Measurements from ENCODE around the gene KRT72.
A peak's percentile ranks its signal among the peaks of the same experiment; 100 is the strongest.

KRT72 gene
- 0 to 0.06 (median 0) reads per million in 18 experiments for total RNA-seq

DNA sequence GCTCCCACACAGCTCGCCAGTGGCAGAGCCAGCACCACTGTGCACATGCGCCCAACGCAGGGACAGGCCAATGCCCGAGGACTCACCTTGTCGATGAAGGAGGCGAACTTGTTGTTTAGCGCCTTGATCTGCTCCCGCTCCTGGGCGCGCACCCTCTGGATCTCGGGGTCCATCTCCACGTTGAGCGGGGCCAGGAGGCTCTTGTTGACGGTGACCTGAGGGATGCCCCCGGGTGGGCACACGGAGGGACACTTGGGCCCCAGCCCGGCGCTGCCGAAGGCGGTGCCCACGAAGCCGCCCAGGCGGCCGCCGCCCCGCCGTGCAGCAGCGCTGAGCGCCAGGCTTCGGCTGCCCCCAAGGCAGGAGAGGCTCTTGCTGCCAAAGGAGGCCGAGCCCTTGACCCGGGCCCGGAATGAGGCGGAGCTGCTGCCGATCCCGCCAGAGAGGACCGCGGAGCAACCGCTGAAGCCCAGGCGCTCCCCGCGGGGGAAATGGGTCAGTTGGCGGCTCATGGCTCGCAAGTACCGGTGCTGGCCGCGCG, at the start of gene KRT72:
KRT72 (minus strand) TSS at position 523 of the 541 bp plus-strand sequence; CDS start at position 512, 11 bp downstream.
- no peak for DNase-seq

DNA sequence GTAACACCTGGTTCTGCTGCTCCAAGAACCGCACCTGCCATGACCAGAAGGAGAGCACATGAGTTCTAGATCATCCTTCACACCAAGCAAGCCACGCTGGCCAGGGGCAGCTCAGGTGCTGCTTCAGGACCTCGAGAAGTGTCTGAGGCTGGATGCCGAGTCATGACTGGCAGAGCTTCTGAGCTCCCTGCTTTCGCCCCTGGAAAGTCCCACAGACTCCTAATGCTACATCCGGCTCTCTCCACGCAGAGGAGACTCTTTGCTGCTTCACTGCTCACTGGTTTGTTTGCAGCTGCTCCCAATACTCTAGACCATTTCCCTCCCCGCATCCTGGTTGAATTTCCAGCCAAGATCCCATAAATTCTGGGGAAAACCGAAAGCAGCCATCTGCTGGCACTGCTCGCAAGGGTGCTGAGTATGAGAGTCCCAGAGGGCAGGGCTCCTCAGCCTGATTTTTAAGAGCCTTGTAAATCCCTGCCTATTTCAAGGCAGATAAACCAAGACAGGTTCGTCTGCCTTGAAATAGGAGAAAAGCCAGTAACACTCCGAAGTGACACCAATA, 49.3 kb upstream of the KRT72 start:
- DNase-seq, result no peak

DNA sequence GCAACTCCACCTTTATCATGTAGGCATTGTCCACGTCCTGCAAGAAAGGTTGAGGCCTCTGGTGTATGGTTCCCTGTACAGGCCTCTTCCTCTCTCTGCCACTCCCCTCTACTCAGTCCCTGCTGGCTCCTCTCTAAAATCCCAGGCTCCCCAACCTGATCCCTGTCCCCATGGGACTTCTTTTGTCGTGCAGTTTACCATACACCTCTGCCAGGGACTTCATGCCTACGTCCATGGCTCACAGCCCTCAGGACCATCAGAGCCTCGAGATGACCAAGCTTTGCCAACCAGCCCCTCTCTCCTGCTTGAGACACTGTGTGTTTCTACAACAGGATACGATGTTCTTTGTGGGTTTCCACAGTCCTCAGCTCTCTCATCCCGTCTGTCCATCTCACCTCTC, 47.8 kb upstream of the KRT72 start:
- no peak for DNase-seq

DNA sequence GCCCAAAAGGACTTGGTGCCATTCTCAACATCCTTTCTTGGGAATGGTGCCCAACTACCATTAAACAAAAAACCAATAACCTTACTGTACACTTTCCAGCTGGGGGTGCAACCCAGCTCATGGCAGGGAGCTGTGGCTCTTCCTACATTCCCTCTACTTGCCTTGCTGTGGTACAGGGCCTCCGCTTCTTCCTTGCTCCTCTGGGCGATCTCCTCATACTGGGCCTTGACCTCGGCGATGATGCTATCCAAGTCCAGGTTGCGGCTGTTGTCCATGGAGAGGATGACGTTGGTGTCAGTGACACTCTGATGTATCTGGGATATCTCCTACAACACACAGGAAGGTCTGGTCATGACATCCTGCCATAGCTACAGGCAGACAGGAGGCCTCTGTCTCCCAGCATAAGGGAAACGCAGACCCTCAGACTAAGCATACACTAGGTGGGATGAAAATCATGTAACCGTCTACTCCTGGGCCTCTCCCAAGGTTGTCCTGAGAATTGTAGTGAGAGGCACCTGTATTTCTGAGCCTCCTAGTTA, 46.8 kb upstream of the KRT72 start:
- no peak for DNase-seq

DNA sequence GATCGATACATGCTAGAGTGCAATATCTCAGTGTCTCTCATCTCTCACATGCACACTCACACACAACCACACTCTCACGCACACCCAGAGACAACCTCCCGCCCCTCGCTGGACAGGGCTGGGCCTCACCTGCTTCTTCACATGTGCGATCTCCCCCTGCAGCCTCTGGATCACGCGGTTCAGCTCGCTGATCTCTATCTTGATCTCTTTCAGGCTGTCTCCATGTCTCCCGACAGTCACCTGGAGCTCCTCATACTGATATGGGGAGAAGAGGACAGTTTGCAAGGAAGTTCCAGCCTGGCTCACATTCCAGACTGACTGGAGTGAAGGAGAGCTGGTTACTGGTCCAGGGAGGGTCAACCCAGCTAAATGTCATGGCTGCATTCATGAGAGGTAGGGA, 46.3 kb upstream of the KRT72 start:
- no peak for DNase-seq

DNA sequence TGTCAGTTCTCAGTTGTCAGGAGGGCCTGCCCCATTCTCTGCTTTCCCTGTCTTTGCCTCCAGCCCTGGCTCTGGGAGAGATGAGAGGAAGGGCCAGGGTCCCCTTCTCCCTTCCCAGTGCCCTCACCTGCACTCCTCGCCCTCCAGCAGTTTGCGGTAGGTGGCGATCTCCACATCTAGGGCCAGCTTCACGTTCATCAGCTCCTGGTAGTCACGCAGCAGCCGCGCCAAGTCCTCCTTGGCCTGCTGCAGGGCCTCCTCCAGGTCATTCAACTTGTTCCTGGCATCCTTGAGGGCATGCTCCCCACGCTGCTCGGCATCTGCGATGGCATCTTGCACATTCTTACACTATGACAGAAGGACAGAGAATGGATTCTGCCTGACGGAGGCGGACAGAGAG, 45.4 kb upstream of the KRT72 start:
- DNase-seq, result no peak

DNA sequence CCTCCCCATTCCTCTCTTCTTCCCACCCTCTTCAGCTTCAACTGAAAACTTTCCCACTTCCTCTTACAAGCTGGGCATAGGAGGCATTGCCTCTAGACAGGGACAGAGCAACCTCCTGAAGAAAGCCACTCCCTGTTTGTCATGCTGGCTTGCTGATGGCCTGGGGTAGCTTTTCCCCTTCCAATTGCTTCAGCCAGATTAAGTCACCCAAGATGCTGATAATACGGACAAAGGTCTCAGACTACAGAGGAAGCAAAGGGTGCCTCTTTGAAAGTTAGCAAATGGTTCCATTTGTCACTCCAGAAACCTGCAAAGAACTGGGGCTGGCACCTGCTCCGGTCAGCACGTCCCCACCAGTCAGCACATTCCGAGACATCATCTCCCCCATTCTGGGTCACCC, 44.7 kb upstream of the KRT72 start:
- DNase-seq, result peak; percentile 59 to 61

DNA sequence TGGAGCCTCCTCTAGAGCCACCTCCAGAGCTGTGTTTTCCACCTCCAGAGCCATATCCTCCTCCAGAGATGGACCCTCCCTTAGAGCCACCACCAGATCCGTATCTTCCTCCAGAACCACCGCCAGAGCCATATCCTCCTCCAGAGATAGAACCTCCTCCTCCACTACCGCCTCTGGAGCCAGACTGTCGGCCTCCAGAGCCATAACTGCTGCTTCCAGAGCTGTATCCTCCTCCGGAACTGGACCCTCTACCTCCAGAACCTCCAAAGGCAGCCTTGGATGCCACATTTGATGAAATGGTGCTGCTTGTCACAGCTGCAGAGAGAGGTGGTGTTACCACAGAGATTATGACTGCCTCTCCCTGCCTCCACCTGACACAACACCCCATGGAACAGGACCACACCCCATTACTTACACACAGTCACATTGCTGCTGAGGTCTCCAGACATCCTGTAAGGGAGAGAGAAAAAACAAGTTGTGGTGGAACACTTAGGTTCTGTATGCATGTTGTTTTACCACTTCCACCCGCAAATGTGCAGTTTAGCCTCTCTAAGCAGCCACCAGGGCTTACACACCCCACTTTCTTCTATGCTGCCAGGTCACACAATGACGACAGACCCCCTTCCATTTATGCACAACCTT, 44.0 kb upstream of the KRT72 start:
- DNase-seq, result no peak

DNA sequence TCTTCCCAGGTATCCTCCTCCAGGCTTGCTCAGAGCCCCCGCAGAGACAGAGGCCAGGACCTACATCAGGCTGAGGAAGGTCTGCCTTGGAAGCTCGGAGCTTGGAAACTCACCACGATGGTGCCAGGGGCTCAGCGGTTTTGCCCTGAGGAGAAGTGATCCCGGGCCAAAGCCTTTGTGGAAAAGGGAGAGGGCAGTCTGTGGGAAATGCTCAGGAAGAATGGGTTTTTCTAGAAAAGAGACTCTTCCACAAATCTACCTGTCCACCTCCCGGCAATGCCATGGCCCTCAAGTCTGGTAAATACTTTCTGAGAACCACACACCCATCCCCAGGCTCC, 42.8 kb upstream of the KRT72 start:
- no peak for DNase-seq

DNA sequence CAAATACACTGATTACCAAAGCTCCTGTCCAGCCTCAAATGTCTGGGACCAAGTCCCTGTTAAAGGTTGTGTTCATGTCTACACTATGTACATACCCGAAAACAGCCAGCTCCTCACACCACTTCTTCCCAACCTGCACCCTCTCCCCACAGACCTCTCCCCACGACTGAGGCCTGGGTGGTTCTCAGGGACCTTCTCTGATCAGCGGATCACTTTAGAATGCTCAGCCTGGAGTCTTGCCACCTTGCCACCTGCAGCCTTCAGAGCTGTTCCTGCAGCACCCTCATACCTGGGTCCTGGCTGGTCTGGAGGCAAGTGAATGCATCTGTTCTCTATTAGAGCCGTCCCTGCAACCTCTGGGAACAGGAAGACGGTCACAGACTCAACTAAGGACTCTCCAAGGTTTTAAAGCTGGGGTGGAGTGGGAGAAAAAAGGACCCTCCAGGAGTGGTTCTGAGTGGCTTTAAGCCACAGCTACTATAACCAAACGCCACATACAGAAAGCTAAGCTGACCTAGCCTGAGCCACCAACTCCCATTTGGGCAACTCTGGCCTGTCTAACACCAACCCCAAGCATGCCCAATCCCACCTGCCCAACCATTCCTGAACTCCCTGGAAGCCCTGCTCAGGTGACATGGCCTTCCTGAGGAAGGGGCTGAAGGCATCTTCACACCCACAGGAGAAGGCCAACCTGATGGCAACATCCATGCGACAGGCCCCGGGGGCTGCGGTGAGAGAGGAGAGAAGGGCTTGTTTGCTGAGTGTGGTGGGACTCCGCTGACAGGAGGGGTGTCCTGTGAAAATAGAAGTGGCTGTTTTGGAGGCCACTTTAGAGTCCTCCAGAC, 42.2 kb upstream of the KRT72 start:
- DNase-seq, result no peak

DNA sequence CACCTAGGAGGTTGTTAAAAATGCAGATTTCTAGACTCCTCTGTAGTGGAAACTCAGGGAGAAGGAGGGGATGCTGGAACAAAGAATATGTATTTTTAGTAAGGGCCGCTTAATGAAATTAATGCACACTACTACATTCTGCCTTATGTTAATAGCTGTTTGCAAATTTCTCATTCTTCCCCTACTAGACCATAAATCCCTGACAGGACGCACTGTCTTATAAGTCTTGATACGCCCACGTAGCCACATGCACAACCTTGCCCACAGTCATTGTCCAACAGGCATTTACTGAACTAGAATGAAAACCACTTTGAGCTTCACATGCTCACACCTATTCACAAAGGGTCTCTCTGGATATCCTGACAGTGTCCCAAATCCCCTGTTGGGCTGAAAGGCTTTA, 40.2 kb upstream of the KRT72 start:
- no peak for DNase-seq

DNA sequence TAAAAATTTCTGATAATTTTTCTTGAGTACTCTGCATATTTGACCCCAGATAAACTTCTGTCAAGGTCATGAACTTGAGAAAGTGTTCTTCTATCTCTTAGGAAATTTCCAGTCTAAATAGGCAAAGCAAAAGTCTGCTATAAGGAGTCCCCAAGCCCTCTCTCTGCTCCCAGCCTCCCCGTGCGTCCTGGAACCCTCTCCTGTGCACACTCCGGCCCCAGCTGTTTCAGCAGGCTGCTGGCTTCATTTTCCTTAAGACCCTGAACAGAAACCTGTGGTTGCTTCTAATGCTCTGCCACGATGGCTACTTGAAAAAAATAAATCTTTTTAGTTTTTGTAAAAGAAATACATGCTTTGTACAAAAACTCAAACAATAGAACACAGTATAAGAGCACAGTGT, 36.0 kb upstream of the KRT72 start:
- no peak for DNase-seq

DNA sequence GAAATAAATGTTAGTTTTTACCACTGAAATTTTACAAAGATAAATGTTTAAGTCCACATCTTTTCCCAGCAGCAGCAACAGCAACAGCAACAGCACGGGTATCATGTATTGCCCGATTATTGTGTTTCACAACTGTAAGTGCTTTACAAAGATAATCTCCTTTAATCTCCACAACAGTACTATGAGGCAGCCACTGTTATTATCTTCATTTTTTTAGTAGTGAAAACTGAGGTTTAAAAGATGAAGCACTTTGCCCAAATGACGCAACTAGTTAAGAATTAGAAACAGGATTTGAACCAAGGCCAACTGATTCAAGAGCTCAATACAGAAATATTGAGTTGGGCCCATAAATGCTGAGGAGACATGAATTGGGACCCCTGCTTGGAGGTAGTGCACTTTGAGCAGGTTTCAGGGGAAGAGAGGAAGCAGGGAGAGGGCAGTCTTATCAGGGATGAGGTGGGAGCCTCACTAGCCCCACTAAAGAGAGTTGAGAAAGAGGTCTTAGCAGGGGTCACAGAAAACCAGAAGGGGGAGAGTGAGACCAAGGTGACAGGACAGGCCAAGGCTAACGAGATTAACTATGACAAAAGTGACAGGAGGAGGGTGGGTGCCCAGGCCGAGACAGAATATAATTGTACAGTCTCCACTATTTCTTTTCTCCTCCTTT, 35.5 kb upstream of the KRT72 start:
- no peak for DNase-seq

DNA sequence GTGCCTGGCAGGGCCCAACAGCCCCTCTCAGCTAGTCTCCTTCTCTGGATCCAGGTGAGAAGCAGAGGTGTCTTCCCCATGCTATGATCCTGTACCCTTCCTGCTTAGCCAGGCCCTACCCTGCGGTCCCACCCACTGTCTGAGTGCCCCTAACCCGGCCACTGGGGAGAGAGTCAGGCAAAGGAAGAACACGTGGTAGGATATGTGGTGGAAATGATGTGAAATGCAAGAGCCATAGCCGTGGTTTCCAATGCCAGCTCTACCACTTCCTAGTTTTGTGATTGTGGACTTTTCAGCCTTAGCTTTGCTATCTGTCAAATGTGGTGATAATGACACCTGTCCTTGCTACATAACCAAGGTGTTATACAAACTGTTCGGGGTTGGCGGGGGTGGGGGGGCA, 34.9 kb upstream of the KRT72 start:
- no peak for DNase-seq

DNA sequence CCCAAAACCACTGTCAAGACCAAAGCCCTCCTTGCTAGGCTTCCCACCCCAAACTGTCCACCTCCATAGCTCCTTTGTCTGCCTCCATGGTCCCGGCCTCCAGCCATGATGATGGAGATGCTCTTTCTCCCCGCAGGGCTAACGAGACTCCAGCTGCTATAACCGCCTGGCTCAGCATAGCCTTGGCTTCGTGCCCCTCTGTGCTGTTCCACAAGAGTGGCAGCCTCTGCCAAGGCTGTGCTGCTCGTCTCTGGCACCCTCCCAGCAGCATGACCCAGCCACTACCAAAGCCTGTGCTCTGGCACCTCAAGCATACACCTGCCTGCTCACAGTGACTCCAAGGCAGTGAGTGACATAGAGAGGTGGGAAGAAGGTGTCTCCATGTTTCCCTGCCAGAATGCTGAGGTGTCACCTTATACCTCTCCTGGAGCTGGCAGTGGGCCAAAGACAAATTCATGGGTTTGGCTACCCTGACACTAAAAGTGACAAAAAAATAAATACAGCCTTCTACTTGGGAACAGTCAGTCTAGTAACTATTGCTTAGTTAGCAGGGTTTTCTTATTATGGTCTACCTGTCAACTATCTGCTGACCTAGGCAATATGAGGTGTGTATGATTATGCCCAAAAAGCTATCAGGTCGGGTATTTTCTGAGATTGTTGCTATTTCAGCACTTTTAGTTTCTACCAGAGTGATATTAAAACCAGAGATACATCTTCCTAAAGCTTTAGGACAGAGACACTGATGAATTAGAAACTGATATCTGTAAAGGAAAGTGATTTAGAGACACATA, 33.2 kb upstream of the KRT72 start:
- DNase-seq, result no peak

DNA sequence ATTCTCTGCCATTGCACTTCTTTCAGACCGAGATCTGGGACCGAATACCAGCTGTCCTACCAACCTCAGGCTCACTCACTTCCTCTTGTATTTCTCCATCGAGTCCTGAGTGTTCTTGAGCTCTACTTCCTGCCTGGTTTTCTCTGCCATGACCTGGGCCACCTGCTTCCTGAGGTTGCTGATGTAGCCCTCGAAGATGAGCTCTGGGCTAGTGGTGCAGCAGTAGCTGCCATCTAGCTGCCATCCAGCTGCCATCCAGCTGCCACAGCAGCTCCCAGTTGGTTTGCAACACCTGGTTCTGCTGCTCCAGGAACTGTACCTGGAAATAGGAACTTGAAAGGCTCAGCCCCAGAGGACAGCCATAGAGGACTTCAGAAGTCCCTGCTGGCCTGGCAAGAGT, 32.1 kb upstream of the KRT72 start:
- no peak for DNase-seq

DNA sequence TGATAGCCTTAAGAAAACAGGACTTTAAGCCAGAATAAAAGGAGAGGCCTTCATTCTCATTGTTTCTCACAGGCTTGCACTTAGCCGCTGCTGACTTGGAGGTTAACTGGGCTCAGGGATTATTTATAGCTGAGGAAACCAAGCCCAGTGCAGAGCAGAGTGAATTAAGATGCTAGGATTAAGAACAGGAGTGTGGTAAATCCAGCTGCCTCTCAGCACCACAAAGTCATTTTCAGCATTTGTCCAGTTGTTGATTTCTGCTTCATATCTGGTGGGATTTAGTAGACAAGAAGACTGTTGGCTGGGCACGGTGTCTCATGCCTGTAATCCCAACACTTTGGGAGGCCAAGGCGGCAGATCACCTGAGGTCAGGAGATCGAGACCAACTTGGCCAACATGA, 31.4 kb upstream of the KRT72 start:
- DNase-seq, result no peak

DNA sequence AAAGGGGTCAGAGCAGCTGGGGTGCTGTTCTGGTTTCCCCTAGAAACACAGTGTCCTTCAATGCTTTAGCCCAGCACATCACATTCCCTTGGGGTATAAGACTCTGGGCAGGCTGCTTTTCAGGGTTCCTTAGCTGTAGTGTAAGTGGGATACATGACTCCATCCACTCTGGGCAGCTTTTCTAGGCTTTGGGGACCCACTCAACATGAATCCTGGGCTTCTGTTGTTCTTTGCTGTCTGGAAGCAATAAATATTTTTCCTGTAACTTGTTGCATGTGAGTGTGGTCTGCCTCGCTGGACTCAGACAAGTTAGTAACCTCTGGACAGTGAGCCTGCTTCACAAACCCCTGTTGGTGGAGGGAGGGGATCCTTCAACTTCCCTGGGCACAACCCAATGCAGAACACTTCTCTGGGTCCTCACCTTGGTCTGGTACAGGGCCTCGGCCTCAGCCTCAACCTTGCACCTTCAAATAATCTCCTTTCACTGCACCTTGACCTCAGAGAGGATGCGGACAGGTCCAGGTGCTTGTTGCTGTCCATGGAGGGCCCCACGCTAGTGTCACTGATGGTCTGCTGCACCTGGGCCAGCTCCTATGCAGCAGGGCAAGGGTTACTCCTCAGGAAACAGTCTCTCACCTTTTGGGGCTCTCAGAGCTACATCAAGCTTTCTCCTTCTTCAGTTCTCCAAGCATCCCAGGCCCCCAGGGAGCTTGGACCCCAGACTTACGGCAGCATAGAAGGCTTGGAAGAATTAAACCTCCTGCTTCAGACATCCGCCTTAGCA, 30.6 kb upstream of the KRT72 start:
- no peak for DNase-seq

DNA sequence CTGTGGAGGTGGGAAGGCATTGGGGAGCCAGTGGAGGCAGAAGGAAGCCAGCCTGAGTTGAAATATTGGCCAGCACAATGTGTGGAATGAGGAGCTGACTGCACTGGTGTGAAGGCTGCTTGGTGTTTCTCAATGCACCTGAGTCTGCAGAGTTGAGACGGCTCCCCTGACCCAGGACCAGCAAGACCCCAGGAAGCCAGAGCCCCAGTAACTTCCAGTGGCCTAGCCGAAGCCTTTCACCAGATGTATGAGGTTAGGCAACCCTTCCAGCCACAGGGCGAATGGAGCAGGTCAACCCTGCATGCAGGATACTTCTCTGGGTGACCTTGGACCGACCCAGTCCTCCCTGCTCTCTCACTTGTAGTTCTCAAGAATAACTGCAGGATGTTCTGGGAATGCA, 30.0 kb upstream of the KRT72 start:
- DNase-seq, result no peak

DNA sequence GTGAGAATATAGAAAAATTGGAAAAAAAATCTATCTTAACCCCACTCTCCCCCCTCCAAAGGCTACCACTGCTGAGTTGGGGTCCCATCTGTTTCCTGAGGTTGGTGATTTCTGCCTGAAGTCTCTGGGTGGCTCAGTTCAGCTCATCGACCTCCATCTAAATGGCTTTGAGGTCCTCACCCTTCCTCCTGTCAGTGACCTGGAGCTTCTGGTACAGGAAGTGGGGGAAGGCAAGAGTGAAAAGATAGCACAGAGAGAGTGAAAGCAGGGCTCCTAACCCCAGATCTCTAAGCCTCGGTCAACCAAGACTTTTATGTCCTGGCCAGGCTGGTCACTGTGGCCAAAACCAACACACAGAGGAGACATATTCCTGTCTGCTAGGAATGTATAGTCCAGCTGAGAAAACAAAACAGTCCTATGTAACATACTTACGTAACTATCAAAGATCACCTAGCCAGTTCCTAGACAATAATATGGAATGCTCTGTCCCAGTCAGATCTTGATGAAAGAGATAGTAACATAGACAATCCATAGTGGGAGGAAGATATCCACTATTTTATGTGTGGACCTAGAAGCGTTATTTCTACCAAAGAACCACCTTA, 29.4 kb upstream of the KRT72 start:
- no peak for DNase-seq

DNA sequence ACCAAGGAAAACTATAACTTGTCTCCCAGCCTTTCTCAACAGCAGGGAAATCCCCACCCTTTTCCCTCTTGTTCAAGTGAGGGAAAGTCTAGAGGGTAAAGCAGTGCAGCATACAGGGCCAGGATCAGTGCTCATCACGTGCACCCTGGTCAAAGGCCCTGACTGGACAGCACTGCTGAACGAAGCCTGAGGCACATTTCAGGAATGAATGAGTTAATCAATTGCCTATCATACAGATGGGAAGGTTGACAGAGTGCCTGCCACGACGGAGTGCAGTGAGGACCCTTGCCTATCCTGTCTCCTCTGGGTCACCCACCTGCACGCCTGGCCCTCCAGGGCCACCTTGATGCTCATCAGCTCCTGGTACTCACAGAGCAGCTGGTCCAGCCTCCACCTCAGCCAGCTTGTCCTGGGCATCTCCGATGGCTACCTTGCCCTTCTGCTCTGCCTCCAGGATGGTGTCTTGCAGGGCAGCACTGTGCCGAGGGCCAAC, 28.8 kb upstream of the KRT72 start:
- no peak for DNase-seq

All from inflammatory macrophage (primary cell).